NCI-H1105 treated with DMSO at 0.1 percent for 48 hours (cell line): ENCODE results near the gene DYDC1.
A peak's percentile ranks its signal among the peaks of the same experiment; 100 is the strongest.
"Not testable (repeated sequence)": the region's sequence is repeated elsewhere in the genome, so short reads cannot be mapped to it uniquely, and the experiment has no call there.

ENCODE experiments used
- DNase-seq: peaks from one replicate; lab custom pipeline; 2025; lab: John Stamatoyannopoulos, UW

The DYDC1 gene

DNA sequence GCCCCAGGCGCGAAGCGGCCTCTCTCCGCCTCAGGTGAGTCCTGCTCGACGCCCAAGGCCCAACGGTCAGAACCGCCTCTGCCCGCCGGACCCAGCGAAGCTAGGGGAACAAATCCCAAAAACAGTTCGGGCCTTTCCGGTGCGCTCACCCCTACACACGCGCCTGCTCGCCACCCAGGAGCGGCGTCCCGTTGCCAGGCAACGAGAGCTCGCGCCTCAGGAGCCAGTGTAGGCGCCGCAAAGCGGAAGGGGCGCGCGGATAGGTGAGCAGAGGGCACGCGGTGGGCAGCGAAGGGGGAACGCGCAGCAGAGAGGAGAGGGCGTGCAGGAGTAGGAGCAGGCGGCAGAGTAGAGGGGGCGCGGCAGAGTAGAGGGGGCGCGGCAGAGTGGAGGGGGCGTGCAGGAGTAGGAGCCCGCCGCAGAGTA, at the start of gene DYDC1, which contains the start of gene DYDC2:
DYDC1 (minus strand) TSS at position 193 of the 426 bp plus-strand sequence. CDS start 4,154 bp downstream, outside the sequence.
DYDC2 (plus strand) TSS at position 219 of the 426 bp plus-strand sequence. CDS start 5,663 bp downstream, outside the sequence.
- peak; percentile 78 for DNase-seq

DNA sequence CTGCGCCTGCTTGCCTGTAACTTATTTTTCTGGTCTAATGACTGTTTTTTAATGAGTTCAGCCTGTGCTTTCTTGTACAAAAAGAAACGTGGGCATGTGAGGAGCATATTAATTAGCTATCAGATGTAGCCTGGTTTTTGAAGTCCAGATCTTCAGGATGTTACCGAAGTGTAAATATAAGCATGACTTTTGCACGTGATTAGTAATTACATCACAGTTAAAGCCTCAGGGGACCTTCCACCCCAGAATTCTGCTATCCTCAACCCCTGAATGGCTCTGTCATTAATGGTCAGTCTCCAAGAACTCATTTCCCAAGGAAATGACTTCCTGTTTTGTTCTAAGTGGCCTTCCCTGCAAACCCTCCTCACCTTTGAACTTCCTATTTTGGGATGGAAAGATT, 49.6 kb upstream of the DYDC1 start:
- DNase-seq: no peak

- no peak for DNase-seq
Observed at GRCh38 chr10:80405626-80406025, 49.1 kb upstream of the DYDC1 start.

- no peak for DNase-seq
Observed at GRCh38 chr10:80405035-80405434, 48.5 kb upstream of the DYDC1 start.

- DNase-seq: no peak
Observed at GRCh38 chr10:80400136-80400804, 43.7 kb upstream of the DYDC1 start.

DNA sequence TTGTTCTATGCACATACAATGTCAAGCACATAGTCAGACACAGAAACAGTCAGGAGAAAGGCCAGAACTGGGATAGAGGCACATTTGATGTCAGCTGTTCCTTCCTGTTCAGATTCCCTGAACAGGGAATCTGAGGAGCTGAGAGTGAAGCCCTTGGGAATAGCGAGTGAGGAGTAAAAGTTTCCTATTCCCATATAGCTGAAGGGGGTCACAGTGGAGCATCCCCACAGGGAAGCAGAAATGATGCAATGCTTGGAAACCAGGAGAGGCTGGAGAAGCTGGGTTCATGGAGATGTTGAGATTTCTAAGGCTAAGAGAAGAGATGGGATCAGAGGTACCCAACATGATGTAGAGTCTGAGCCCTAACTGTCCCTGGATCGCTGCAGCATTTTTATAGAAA, 40.5 kb upstream of the DYDC1 start:
- DNase-seq: no peak

DNA sequence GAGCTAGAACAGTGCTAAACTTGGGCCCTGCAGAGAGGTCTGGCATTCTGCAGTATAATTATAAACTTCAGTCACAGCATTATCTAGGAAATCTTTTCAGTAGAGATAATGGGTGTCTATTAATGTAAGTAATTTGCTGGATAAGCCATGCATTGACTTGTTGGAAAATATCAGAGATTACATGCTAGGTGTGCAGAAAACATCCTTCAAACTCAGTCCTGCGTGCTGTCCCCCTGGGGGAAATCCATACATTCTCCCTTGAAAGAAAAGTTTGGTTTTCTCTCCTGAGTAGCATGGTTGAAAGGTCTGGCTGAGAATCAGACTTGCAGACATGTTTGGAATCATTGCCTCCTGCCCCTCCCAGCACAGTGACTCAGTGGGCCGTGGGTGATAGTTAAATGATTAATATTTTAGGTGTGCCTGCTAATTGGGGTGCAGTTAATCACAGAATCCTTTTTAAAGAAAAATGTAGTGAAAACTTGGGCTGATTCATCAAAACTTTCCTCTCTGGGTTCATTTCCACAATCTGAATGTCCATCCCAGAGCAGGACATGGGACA, 37.9 kb upstream of the DYDC1 start:
- no peak for DNase-seq

DNA sequence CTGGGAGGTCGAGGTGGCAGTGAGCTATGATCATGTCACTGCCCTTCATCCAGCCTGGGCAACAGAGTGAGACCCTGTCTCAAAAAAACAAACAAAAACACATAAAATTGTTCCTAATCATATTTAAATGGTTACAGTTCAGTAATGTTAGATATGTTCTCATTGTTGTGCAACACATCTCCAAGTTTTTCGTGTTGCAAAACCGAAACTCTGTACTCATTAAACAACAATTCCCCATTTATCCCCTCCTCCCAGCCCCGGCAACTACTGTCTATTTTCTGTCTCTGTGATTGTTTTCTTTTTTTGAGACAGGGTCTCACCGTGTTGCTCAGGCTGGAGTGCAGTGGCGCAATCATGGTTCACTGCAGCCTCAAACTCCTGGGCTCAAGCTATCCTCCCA, 35.7 kb upstream of the DYDC1 start:
- DNase-seq: no peak

DNA sequence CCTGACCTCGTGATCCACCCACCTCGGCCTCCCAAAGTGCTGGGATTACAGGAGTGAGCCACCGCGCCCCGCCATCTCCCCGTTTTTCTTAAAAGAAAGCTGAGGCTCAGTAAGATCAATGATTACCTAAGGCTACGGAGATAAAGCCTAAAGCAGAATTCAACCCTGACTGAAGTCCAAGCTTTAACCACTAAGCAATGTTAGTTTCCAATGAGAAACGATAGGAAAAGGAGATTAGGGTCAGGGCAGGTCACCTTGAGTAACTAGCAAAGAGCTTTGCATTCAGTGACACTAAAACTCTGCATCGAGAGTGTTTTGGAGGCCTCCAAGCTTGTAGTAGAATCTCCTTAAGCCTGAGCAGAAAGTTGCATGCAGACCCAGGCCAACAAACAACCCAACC, 34.2 kb upstream of the DYDC1 start:
- DNase-seq: no peak

- no peak for DNase-seq
Observed at GRCh38 chr10:80382989-80383388, 26.4 kb upstream of the DYDC1 start.

GRCh38 chr10:80380185-80380584, 23.6 kb upstream of the DYDC1 start:
- no peak for DNase-seq

DNA sequence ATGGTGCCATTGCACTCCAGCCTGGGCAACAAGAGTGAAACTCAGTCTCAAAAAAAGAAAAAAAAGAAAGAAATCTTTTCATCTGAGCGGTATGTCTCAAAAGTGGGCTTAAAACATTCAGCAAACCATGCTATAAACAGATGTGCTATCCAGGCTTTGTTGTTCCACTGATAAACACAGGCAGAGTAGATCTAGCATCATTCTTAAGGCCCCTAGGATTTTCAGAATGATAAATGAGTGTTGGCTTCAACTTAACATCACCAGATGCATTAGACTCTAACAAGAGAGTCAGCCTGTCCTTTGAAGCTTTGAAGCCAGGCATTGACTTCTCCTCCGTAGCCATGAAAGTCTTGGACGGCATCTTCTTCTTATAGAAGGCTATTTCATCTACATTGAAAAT, 23.1 kb upstream of the DYDC1 start:
- no peak for DNase-seq

GRCh38 chr10:80373502-80373901, 16.9 kb upstream of the DYDC1 start:
- DNase-seq: no peak

DNA sequence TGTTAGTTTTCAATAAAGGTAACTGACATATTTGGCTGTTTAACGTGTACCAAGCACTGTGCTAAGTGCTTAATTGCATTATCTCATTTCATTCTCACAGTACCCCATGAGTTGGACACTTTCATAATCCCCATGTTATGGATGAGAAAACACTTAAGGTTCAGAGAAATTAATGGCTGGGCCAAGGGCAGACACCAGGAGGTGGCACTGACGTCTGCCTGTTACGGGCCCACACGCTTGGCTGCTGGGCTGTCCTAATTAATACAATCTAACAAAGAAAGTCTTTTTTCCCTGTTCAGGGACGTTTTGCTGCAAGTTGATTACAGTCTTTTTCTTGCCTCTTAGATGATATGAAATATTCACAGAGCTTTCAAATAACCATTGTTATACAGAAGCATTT, 16.1 kb upstream of the DYDC1 start:
- DNase-seq: no peak

- DNase-seq: no peak
Observed at GRCh38 chr10:80371467-80371866, 14.9 kb upstream of the DYDC1 start.

GRCh38 chr10:80365510-80365909, 9.0 kb upstream of the DYDC1 start:
- no peak for DNase-seq

DNA sequence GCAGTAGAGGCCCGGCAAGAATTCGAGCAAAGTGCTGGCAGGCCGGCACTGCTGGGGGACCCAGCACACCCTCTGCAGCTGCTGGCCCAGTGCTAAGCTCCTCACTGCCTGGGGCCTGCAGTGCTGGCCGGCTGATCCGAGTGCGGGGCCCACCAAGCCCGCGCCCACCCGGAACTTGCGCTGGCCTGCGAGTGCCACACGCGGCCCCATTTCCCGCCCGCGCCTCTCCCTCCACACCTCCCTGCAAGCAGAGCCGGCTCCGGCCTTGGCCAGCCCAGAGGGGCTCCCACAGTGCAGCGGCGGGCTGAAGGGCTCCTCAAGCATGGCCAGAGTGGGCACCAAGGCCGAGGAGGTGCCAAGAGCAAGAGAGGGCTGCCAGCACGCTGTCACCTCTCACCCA, 3.1 kb upstream of the DYDC1 start:
- DNase-seq: no peak

DNA sequence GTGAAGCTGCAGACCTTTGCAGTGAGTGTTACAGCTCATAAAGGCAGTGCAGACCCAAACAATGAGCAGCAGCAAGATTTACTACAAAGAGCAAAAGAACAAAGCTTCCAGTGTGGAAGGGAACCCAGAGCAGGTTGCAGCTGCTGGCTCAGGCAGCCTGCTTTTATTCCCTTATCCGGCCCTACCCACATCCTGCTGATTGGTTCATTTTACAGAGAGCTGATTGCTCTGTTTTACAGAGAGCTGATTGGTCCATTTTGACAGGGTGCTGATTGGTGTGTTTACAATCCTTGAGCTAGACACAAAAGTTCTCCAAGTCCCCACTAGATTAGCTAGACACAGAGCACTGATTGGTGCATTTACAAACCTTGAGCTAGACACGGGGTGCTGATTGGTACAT, 2.4 kb upstream of the DYDC1 start:
- not testable (repeated sequence) for DNase-seq

- no peak for DNase-seq
Observed at GRCh38 chr10:80357851-80358125, 1.2 kb upstream of the DYDC1 start.

DNA sequence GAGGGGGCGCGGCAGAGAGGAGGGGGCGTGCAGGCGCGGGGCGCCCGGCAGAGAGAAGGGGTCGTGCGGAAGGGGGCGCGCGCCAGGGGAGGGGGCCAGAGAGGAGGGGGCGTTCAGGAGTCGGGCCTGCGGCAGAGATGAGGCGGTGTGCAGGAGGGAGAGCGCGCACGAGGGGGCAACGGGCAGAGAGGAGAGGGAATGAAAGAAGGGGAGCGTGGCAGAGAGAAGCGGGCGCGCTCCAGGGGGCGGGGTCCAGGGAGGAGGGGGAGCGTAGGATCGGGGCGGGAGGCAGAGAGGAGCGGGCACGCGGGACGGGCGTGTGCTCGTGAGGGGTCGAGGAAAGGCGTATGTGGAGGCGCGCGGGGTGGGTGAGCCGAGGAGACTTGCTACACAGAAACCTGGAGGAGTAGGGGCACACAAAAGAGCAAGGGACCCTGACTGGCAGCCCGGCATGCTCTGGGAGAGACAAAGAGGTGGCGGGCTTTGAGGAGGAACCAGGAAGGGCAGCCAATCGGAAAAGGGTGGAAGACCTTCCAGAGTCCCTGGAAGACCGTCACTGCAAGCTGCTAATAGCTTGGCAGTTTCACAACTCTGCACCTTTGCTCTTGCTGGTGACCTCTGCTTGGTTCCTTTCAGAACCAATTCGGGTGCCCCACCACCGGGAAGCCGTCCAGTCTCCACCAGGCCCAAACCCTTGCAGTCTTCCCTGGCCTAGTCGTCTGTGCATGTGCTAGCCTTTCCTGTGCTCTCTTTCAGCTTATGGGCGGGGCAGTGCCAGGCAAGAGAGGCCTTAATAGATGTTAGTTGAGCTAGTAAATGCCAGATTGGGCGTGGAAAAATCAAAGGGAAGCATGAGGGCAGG, 665 bp upstream of the DYDC1 start:
- DNase-seq: peak; percentile 42

- no peak for DNase-seq
Observed at GRCh38 chr10:80351220-80351619, 5.3 kb downstream of the DYDC1 start.

- DNase-seq: no peak
Observed at GRCh38 chr10:80350251-80350650, 6.3 kb downstream of the DYDC1 start.

- DNase-seq: no peak
Observed at GRCh38 chr10:80344912-80345311, 11.6 kb downstream of the DYDC1 start.
